Stimulated activated CD4-positive, alpha-beta T cell treated with anti-CD3 and anti-CD28 coated beads, Interleukin-1b, Interleukin-23, amount 100 ng/mL, for 4 hours (primary cell): ENCODE measurements around the gene RAB3IL1.

Source experiments
- DNase-seq, 2 donors: peaks; one replicate each; pipeline ENCODE4 v3.0.0-alpha.2; 2020; ENCODE audit warnings: low read depth in 2 of 2

The RAB3IL1 gene

GRCh38 chr11:61866958-61867343 is 50.4 kb downstream of the RAB3IL1 start:
- DNase-seq = no peak

DNA sequence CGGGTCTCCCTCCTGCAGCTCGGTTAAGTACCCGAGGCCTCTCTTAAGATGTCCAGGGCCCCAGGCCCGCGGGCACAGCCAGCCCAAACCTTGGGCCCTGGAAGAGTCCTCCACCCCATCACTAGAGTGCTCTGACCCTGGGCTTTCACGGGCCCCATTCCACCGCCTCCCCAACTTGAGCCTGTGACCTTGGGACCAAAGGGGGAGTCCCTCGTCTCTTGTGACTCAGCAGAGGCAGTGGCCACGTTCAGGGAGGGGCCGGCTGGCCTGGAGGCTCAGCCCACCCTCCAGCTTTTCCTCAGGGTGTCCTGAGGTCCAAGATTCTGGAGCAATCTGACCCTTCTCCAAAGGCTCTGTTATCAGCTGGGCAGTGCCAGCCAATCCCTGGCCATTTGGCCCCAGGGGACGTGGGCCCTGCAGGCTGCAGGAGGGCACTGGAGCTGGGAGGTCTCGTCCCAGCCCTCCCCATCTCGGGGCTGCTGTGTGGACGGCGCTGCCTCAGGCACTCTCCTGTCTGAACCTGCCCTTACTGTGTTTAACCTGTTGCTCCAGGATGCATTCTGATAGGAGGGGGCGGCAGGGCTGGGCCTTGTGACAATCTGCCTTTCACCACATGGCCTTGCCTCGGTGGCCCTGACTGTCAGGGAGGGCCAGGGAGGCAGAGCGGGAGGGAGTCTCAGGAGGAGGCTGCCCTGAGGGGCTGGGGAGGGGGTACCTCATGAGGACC is 51.0 kb downstream of the RAB3IL1 start:
- no peak for DNase-seq

DNA sequence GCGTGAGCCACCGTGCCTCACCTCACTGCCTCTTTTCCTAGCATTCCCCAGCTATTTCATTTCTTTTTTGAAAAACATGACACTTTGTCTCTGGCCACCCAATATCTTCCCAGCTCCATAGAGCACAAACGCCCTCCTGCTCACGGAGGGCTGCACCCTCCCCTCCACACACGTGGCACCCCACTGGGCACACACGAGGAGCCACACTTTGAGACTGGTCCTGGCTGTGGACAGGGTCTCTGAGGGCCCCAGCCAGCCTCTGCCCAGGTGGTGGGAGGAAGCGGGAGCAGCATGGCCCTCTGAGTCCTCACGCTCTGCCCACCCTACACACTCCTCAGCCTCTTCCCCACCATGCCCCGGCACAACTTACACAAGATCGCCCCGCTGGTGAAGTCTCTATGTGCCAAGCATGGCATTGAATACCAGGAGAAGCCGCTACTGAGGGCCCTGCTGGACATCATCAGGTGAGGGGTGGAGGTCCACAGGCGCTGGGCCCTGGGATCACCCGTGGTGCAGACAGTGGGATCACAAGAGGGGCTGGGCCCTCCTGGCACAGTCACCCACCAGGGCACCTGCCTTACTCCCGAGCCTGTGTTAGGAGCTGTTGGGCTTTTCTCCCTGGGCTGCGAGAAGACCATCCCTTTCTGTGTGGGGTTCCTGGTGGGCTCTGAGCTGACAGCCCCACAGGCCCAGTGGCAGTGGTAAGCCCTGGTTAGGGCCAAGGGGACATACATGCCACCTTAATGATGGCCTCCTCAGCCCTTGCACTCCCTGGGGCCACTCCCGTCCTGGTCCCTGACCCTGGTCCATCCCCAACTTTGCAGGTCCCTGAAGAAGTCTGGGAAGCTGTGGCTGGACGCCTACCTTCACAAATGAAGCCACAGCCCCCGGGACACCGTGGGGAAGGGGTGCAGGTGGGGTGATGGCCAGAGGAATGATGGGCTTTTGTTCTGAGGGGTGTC is 52.3 kb downstream of the RAB3IL1 start:
- no peak for DNase-seq

DNA sequence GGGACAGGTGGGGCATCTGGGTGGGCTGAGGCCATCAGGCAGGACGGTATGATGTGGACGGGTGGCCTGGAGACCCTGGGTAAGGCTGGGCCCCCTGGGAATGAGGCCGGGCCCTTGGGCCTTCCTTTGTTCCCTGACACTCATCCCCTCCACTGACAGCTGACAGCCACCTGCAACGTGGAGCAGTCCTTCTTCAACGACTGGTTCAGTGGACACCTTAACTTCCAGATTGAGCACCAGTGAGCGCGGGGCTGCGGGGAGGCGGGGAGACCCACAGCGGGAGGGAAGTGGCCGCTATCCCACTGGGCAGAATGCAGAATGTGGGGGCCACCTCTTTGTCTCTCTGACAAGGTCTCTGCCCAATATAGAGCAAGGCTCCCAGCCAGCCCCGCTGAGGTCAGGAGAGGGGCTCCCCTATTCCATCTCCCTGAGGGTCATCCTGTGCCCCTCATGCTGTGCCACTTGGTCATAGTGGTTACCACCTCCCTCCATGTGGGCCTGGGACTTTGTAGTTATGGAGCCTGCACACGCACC is 53.8 kb downstream of the RAB3IL1 start:
- DNase-seq = no peak

- DNase-seq = no peak
Measured at GRCh38 chr11:61862714-61863547, 54.4 kb downstream of the RAB3IL1 start.

GRCh38 chr11:61861634-61862033 is 55.7 kb downstream of the RAB3IL1 start:
- no peak for DNase-seq

DNA sequence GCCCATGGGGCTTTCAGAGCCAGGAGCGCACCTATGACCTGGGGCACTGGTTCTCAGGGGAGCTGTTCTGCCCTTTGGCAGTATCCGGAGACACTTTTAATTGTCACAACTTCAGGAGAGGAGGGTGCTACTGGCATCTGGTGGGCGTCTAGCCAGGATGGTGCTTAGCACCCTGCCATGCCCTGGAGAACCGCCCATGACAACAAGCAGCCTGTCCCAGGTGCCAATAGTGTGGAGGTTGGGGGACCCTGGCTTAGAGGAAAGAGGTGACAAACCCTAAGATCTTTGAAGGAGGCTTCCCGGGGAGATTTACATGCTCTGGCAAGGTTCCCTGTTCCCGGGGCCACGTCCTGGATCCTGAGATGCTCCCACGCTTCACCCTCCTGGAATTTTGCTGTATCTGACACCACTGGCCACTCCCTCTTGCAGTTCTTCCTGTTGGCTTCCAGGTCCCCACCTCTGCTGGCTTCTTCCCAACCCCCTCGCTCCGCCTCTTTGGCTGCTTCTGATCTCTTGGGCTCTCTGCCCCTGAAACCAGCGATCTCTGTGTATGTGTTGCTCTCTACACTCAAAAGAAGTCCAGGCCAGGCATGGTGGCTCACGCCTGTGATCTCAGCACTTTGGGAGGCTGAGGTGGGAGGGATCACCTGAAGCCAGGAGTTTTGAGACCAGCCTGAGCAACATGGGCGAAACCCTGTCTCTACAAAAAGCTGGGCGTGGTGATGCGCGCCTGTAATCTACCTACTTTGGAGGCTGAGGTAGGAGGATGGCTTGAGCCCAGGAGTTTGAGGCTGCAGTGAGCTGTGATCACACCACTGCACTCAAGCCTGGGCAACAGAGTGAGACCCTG is 57.1 kb downstream of the RAB3IL1 start:
- no peak for DNase-seq

GRCh38 chr11:61855939-61856680 is 61.3 kb downstream of the RAB3IL1 start:
- no peak for DNase-seq

DNA sequence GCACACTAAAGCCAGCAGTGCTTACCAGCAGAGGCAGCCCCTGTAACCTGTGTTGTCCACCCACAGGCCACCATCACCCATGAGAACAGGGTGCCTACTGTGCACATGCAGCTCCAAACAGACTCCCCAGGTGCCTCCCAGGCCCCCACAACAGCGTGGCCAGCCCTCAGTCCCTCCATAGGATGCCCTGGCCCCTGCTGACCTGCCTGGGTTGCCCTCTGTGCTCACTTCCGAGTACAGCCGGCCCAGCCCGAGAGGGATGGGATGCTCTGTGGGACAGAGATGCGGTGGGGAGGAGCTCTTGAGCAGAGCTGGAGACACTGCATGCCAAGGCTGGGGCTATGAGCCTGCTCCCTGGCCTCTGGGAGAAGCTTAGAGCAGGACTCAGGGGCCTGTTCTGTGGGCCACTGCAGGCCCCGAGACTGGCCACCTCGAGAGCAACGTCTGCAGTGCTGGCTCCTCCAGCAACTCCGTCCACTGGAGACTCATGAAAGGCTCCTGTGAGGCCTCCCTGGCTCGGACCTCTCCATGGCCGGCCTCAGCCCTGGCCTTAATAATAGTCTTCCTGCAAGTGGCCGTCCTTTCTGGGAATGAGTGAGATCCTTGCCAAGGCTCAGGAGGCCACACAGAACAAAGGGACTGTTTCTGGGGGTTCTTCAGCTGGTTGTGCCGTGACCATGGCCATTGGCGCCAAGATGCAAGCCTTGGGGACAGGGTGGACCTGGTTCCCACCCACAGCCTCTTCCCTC is 62.2 kb downstream of the RAB3IL1 start:
- no peak for DNase-seq

DNA sequence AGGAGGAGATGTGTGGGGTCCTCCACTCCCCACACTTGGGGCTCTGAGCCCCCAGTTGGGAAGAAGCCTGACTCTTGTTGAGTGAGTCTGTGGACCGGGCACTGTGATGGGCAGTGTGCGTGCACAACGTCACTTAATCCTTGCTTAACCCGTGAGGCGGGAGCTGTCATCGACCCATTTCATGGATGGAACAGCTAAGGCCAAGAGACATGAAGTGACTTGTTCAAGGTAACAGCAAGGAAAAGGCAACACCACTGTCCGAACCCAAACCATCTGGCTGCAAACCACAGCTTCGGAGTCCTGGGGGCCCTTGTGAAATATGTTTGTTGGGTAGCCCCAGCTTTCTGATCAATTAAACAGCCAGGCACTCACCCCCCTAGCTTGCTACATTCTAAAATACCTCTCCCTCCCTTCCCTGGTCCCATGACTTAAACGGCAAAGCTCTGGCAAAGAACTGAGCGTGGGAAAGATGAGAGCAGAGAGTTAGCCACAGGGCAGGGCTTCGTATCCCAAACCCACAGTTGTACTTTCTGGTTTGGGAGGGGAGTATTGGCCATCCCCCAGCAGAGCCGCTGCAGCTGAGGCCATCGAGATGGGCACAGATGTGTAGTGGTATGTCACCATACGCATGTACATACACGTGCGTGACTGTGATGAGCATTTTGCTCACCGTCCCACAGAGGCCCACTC is 63.0 kb downstream of the RAB3IL1 start:
- no peak for DNase-seq

DNA sequence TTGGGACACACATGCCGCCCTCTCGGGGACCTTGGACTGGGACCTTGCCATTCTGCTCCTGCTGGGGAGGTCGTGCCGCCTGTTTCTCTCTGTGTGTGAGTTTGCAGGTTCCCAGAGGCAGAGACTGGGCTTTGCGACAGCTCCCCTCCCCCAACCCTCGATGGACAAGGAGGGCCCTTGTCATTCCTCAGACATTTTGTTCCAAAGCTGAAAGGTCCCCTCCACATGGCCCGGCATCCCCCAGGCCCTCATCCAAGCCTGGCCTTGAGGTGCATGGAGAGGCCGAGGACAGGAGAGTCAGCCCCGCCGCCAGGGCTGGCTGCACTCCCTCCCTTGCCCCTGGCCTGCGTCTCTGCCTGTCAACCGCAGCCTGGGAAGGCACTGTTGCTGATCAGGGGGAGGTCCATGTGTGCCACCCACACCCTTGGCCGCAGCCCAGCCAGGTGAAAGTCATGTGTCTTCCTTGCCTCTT is 63.6 kb downstream of the RAB3IL1 start:
- no peak for DNase-seq

- DNase-seq = no peak
Measured at GRCh38 chr11:61851900-61852295, 65.5 kb downstream of the RAB3IL1 start.

DNA sequence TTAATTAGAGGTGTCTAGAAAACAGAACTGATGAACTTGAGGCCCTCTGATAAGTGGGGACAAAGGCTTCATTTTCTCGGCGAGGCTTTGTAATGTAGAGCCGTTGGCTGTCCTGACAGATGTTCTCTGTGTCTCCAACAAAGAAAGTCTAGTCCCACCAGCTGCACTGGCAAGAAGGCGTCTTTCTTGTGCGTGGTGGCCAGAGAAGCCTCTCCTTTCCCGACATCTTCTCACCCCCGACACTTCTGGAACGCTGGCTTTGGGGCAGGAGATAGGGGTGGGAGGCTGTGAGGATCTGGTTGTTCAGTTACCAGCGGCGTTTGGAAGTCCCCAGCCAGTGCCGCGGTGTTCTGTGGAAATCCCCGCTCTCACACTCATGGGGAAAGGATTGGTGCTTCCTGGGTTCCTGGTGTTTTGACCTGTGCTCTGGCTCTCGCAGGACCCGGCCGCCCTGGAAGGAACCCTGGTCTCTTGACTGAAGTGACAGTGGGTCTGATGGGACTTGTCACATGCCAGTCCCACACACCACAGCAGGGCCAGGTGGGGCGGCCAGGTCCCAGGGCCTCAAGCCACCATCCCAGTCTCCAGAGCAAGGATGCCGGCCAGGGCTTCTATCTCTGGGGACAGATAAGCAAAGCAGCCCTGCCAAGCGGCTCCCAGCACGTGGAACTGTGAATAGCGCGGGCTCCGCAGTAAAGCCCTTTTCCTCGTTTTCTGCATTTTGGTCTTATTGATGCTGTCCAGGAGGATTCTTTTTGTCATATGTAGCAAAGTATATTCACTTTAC is 66.1 kb downstream of the RAB3IL1 start:
- DNase-seq = no peak

DNA sequence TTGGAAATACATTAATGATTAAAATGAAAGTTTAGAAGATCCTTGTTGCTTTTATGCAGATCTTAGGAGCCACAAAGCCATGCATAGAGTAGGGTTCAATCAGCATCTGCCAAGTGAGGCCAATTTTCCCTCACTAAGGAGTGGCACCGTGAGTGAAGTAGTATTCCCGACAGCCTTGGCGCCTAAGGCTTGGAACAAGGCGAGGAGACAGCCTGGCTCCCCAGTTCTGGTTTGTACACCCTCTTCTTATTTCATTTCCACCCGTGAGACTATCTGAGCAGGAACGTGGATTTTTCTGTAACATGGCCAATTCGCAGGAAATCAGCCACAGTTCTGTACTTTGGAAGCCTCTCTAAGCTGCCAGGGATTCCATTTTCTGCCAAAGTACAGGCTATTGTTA is 66.7 kb downstream of the RAB3IL1 start:
- no peak for DNase-seq

GRCh38 chr11:61848631-61849030 is 68.7 kb downstream of the RAB3IL1 start:
- DNase-seq = no peak

DNA sequence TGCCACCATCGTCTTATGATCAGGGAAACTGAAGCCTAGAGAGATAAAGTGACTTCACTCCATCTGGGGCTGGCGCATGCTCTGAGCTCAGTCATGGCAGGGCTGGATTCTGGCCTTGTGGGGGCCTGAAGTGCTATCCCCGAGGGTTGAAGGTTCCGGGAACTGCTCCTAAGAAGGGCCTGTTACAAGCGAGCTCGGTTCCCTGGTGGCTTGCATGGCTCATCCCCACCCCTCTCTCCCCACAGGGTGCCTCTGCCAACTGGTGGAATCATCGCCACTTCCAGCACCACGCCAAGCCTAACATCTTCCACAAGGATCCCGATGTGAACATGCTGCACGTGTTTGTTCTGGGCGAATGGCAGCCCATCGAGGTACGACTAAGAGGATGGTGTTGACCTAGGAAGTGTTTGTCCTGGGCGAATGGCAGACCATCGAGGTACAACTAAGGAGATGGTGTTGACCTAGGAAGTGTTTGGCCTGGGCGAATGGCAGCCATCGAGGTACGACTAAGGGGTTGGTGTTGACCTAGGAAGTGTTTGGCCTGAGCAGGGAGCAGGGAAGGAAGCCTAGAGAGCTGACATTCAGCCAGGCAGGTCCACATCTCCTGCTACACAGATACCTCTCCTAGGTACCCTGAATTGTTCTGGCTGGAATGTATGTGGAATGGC is 69.3 kb downstream of the RAB3IL1 start:
- DNase-seq = no peak
